RPMI7951 (cell line): ENCODE results near the gene SKOR1. TPM values are rescaled to one million over a fixed set of nuclear protein-coding genes. Genes with fewer than 3 reads are reported as not detected.

Experiments
- DNase-seq: peaks from one replicate; pipeline ENCODE4 v3.0.0-alpha.2; 2012; ENCODE audit warnings: low read depth
- total RNA-seq: library from RNA; depleted of rRNA; stranded (reverse); fragments of >200 nt; shearing (Covaris generic); gene quantifications from 2 replicates; pipeline ENCODE4 v1.2.3, GENCODE V29; 2014

Gene SKOR1
- total RNA-seq, 1 experiment from 2014 or later, result not detected

GRCh38 chr15:67832897-67833709, 7.8 kb downstream of the SKOR1 start:
- DNase-seq, result no peak

GRCh38 chr15:67833710-67834511, 8.6 kb downstream of the SKOR1 start:
- DNase-seq, result peak; percentile 35

DNA sequence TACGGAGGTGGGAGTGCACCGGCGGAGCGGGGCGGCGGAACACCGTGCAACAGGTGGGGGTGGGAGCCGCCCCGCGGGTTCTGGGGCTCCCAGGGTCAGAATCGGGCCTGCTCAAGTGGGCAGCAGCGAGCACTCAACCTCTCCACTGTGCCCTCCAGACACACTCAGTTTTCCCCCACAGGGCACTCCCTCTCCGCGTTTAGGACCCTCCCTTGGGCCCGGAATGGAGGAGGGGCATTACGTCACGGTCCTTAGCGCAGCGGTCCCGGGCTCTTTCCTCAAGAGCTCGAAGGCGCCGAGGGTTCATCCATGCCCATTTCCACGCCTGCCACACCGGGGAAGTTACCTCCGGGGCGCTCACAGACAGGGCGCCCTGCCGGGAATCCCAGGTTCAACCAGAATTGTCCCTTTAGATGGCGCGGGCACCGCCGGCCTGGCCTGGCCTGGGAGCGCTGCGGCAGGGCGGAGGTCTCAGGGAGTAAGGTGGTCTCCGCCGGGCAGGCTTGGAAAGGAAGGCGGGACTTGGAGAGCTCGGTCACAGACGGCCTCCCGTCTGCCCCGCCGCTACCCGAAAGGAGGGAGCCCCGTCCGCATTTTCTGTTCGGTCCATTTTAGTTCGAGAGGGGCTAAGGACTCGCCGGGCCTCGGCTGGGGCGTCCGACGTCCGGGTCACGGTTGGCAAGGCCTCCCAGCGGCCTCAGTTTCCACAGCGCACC, 9.4 kb downstream of the SKOR1 start:
- no peak for DNase-seq

DNA sequence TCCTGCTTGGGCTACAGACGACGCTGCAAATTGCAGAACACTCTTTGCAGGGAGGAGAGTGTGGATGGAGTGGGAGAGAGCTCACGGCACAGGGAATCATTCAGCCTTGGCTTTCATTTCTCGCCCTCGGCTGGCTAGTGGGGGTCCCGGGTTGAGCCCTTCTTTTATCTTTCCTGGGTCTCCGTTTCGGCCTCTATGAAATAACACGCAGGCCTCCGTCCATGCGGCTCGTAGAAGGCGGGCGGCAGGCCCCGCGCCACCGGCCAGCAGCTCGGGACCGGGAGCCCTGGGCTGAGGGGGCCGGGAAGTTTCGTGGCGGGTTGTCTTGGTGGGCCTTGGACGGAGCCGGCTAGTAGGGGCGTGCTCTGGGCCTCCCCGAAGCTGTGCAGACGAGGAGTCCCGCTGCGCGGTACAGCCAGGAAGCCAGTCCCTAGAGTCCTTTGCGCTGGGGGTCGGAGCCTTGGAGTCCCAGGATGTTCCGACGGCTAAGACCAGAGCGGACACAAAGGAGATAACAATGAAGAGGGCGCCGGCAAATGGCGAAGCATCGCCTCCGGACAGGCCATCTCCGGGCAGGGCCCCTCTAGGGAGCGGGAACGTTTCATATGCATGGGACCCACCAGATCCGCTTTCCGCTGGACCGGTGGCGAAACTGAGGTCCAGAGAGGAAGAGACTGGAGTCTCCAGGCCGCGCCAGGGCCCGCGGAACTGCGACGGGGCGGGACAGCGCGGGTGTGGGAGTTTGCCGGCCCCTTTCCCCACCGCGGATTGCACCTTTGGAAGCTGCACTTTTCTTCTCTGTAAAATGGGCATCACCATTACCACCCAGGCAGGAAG, 10.2 kb downstream of the SKOR1 start:
- DNase-seq, result no peak

DNA sequence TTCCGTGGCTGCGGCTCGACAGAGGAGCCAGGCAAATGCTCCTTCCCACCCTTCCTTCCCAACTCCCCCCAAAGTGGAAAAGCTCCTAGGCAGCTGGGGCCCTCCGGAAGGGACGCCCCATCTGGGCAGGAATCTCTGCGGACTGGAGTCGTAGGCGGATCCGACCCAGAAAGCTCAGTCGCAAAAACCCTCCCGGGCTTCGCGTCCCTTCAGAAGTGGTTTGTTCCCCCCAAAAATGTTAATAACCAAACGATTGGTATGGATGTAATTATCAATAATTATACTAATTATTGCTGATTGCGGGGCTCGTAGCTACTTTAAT, 10.8 kb downstream of the SKOR1 start:
- no peak for DNase-seq

DNA sequence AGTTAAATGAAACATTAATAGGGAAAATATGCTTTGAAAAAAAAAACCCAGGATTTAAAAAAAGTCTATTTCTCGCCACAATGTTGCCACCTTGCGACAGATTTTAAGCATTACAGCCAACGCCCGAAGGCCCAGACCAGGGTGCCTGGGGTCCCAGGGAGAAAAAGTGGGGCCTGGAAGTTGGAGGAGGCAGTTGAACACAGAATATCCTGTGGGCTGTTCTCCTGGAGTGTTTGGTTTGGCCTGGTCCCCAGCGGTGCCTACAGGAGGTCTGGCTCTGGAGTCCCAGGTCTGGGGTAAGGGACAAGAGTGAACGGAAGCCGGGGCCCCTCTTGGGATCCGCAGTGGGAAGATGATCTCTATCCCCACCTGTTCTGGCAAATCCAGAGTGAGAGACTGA, 11.2 kb downstream of the SKOR1 start:
- DNase-seq, result peak; percentile 36

DNA sequence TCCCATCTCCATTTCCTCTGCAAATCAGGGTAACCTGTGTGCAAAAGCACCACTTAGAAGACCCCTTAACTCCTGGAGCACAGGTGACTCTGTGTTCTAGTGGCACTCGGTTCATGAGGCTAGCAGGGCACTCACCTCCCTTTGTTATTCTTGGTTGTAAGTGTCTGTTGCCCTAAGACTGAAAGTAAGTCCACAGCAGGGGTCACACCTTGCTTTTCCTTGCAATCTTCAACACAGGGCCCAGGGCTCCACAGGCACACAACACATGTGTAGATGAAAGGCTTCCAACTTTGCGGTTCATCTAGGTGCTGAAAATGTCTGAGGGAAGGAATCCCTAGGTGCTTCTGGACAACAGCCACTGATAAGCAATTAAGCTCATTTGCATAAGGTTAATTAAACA, 11.6 kb downstream of the SKOR1 start:
- DNase-seq, result no peak

- DNase-seq, result peak; percentile 62
Measured at GRCh38 chr15:67838789-67839332, 13.6 kb downstream of the SKOR1 start.

DNA sequence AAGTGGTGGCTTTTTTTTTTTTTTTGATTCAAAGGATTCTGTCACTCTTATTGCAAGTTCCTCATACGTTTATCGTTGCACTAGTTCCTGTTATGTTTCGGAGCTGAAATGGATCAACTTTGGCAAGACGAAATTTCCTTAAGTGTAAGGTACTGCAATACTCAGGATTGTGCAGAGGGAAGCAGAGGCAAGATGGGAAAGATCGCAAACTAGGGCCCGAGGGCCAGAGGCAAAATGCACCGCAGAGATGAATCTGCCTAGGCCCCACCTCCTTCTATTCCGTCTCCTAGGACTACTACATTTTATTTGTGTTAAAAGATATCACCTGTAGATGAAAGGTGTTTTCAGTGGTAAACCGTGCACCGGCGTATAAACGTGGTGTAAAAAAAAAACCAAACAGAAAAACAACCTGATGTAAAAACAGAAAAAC, 14.2 kb downstream of the SKOR1 start:
- peak; percentile 72 for DNase-seq

GRCh38 chr15:67839929-67840748, 14.8 kb downstream of the SKOR1 start, which contains the start of gene RNU6-1:
Gene RNU6-1, minus strand, starts transcription at chr15:67840045.
- peak; percentile 91 for DNase-seq

DNA sequence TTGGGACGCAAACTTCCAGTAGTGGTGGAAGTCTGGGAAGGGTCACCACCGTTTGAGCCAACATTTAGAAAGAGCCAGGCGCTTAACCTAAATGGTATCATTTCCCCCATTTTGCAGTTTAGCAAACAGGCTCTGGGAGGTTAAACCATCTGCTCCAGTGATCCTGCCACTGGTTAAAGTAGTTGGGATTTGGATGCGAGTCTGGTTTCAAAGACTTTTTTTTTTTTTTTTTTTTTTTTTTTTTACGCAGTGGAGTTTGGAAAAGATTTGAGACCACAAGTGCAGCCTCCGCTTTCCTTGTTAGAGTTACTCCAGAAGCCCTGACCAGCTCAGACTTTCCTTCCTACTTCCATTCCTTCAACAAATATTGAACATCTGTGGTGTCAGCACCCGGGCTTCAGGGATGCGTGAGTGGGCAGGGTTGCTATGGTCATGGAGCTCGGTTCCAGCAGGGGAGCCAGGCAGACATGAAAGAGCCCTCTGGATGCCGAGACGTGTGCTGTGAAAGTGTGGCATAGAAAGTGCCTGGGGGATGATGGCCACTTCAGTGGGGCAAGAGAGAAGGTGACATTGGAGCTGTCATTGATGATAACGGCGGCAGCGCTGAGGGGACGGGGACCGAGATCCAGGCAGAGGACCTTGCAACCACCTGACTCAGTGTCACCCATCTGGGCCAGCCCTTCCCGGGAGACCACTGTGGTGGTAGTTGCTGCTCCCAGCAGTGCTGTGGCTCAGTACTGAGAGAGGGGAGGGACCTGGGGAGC, 15.6 kb downstream of the SKOR1 start:
- DNase-seq, result peak; percentile 59

- no peak for DNase-seq
Measured at GRCh38 chr15:67841513-67841762, 16.1 kb downstream of the SKOR1 start.

GRCh38 chr15:67843092-67843501, 17.8 kb downstream of the SKOR1 start:
- no peak for DNase-seq

GRCh38 chr15:67843571-67844387, 18.5 kb downstream of the SKOR1 start:
- DNase-seq, result peak; percentile 25

DNA sequence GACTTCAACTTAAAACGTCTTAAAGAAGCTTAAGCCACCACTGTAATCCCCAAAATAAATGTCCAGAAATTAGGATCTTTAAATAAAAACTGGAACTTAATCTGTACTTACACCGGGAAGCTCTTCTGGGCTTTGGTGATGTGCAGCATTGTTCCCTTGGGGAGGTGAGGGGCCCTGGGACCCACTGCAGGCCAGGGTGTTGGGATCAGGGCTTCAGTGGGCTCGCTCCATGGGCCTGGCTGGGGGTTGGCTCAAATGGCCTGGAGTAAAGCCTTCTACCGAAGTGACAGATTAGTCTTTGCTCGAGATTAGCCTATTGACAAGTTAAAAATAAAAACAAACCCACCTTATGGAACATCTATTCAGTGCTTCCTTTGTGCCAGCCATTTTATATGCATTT, 20.7 kb downstream of the SKOR1 start:
- no peak for DNase-seq

- DNase-seq, result no peak
Measured at GRCh38 chr15:67849538-67849937, 24.2 kb downstream of the SKOR1 start.

DNA sequence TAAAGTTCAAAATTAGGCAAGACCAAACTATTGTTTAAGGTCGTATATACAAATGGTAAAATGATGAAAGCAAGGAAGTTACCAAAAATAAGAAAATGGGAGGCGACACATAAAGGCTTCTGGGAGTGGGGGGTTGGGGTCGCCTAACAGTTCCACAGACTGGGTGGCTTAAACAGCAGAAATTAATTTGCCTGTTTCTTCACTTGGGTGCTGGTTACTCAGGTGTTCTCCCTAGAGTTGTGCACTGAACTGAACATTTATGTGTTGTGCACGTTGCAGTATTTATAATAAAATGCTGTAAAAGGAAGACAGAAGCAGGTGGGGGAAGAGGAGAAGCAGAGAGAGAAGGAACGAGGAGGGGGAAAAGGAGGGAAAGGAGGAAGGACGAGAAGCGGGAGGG, 25.0 kb downstream of the SKOR1 start:
- no peak for DNase-seq

DNA sequence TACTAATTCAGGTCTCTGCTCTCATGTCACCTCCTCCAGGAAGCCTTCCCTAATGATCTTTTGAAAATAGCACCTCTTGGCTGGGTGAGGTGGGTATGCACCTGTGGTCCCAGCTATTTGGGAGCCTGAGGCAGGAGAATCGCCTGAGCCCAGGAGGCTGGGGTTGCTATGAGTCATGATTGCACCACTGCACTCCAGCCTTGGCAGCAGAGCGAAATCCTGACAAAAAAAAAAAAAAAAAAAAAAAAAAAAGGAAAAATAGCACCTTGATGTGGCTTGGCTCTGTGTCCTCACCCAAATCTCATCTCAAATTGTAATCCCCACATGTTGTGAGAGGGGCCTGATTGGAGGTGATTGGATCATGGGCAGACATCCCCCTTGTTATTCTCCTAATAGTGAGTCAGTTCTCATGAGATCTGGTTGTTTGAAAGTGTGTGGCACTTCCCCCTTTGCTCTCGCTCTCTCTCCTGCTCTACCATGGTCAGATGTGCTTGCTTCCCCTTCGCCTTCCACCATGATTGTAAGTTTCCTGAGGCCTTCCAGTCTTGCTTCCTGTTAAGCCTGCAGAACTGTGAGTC, 25.8 kb downstream of the SKOR1 start:
- peak; percentile 68 for DNase-seq

DNA sequence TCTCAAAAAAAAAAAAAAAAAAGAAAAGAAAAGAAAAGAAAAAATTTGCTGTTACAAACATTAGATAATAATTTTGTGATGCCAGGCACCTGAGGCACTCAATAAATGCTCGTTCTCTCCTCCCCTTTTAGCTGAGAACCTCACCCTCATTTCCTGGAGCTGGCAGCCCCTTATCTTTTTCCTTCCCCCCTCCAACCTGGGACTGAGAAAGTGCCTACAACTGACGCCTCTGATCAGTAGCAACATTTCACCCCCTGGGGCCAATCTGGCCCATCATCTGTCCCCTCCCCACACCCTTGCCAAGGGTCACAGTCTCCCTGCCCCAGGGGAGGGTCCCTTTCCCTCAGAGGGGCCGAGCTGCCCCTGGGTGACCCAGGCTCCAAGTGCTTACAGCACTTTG, 27.1 kb downstream of the SKOR1 start:
- DNase-seq, result no peak
